H54 (cell line): ENCODE measurements around the gene NRF1.
"Not testable (repeated sequence)": the region's sequence is repeated elsewhere in the genome, so short reads cannot be mapped to it uniquely, and the experiment has no call there.

ENCODE experiments used
- DNase-seq: peaks from one replicate; pipeline ENCODE4 v3.0.0; 2011; ENCODE audit warnings: low spot score, mixed read lengths; ENCODE audit not compliant: insufficient read length
- FAIRE-seq: peaks from 3 replicates; lab custom pipeline; 2011; peaks lifted over from hg19 to GRCh38; lab: Jason Lieb, UNC
- POLR2A ChIP-seq: IDR thresholded peaks from 2 replicates; pipeline ENCODE4 v1.6.1; 2011; ENCODE audit warnings: low read depth, mild to moderate bottlenecking, low read length

NRF1 gene

GRCh38 chr7:129793506-129794310, 182.2 kb downstream of the NRF1 start:
- no peak for FAIRE-seq
- no peak for TF ChIP-seq POLR2A
- DNase-seq, result no peak

- FAIRE-seq, DNase-seq: not testable (repeated sequence)
These were observed 182.9 kb downstream of the NRF1 start for GRCh38 chr7:129794461-129794860.

GRCh38 chr7:129796186-129796775, 184.8 kb downstream of the NRF1 start:
- no peak for FAIRE-seq
- TF ChIP-seq POLR2A, result no peak

GRCh38 chr7:129797214-129797789, 185.8 kb downstream of the NRF1 start:
- DNase-seq, result no peak
- TF ChIP-seq POLR2A, result no peak

More at GRCh38 chr7:129796186-129796775, 184.8 kb downstream of the NRF1 start:
- DNase-seq, result no peak

GRCh38 chr7:129798616-129799349, 187.3 kb downstream of the NRF1 start:
- no peak for DNase-seq
- TF ChIP-seq POLR2A, result no peak

More at GRCh38 chr7:129797214-129797789, 185.8 kb downstream of the NRF1 start:
- FAIRE-seq, result no peak

GRCh38 chr7:129799350-129799955, 187.9 kb downstream of the NRF1 start:
- DNase-seq (no peak), FAIRE-seq (no peak)
- TF ChIP-seq POLR2A, result no peak

More at GRCh38 chr7:129798616-129799349, 187.3 kb downstream of the NRF1 start:
- FAIRE-seq, result no peak

GRCh38 chr7:129800901-129801300, 189.4 kb downstream of the NRF1 start:
- FAIRE-seq (no peak), DNase-seq (no peak)
- TF ChIP-seq POLR2A, result no peak

GRCh38 chr7:129801882-129802281, 190.4 kb downstream of the NRF1 start:
- FAIRE-seq (no peak), DNase-seq (no peak)
- no peak for TF ChIP-seq POLR2A

- FAIRE-seq (no peak), DNase-seq (no peak)
- no peak for TF ChIP-seq POLR2A
These were observed 192.1 kb downstream of the NRF1 start for GRCh38 chr7:129803546-129804081.

- FAIRE-seq, result no peak
- TF ChIP-seq POLR2A, result no peak
These were observed 192.8 kb downstream of the NRF1 start for GRCh38 chr7:129804111-129804889.

GRCh38 chr7:129804890-129805719, 193.6 kb downstream of the NRF1 start:
- DNase-seq, result no peak
- TF ChIP-seq POLR2A, result no peak
- no peak for FAIRE-seq

More at GRCh38 chr7:129804111-129804889, 192.8 kb downstream of the NRF1 start:
- DNase-seq, result no peak
